Activated naive CD4-positive, alpha-beta T cell treated with Interleukin-2 at 50 U/mL for 16 hours (primary cell): Measurements from ENCODE around the gene KRTAP6-2.

Source experiments
- DNase-seq: peaks from one replicate; pipeline ENCODE4 v3.0.0-alpha.2; 2020

The KRTAP6-2 gene, protein sequence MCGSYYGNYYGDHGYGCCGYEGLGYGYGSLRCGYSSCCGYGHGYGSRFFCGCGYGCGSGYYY

DNA sequence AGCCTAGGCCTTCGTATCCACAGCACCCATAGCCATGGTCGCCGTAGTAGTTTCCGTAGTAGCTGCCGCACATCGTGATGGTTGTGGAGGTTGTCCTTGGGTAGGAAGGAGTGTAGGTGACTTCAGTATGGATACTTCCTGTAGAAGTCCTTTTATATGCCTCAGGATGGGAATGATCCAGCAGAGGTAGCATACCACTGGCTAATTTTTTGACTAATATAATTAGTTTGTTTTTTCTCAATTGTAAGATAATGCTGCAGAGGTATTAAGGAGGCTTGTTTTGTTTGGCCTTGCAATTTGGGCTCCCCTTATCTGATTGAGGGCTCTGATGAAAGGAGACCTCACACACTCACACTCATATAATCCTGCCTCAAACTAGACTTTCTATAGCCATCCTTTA lies at the start of gene KRTAP6-2:
Gene KRTAP6-2, minus strand, starts transcription at position 101 of the 400 bp plus-strand sequence. Its CDS starts 28 bp downstream, at position 73.
- DNase-seq = no peak

DNA sequence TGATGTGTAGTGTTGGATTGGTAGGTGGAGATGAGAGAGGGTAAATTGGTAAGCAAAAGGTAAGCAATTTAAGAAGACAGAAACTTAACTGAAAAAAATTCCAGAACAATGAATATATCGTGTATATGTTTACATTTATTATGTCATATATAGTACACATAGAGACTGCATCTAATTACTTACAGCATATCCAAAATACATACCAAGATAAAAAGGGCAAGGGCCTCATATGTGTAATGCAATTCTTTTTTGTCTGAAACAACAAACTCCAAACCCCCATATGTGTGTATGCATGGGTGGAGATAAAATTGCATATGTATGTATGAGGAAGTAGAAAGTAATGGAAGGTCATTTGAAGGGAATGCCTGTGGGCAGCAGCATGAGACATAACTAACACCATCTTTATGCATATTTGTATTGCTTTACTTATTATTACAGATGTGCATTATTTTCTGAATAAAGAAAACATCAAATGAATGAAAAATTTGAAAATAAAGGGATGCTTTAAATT lies 48.3 kb upstream of the KRTAP6-2 start:
- no peak for DNase-seq

DNA sequence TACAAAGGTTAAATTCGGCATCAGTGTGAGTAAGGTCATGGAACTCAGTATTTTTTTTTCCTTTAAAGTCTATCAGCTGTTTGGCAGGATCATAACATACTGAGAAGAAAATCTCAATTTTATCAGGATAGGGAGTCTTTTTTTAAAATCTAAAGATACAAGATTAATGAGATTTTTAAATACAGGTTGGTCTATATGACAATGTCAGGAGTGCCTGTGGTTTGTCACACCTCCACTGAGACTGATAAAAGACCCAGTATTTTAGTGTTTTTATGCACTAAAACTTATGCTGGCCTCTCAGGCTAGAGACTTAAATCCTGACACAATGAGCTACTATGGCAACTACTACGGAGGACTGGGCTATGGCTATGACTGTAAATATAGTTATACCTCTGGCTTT lies 43.9 kb upstream of the KRTAP6-2 start, which contains the start of gene KRTAP20-3:
Gene KRTAP20-3, plus strand, starts transcription at position 301 of the 400 bp plus-strand sequence.
- no peak for DNase-seq

DNA sequence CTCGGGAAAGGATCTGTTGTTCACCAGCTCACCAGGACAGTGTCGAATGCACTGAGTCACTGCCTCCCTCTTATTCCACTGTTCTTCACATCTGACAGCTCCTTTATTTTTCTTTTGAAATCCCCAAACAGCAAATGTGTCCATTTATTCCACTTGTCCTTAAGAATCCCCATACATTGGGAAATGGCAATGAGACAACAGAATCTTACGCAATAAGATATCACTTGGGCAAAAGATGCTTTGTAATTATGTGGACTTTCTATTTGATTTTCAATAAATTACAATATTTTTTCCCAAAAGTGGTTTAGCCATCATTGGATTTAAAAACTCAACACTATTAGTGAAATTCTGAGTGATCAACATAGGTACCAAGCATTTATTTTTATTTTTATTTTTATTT lies 40.0 kb upstream of the KRTAP6-2 start:
- DNase-seq = no peak

DNA sequence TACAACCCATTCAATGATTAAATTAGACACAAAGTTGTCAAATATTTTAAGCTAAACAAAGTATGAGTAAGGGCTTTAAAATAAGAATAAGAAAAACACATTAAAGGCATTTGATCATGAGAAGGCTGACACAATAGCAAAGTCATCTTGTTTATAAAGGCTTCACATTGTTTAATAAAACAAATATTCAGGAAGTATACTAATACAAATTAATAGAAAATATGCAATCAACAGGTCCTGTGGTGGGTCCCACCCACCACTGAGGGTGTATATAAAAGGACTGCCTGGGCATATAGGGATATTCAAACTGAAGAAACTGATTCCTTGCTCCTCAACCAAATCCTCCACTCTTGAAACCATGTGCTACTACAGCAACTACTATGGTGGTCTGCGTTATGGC lies 36.2 kb upstream of the KRTAP6-2 start, which contains the start of gene KRTAP20-2:
Gene KRTAP20-2, plus strand, starts transcription at position 301 of the 400 bp plus-strand sequence. Its CDS starts 58 bp downstream, at position 359.
- no peak for DNase-seq

DNA sequence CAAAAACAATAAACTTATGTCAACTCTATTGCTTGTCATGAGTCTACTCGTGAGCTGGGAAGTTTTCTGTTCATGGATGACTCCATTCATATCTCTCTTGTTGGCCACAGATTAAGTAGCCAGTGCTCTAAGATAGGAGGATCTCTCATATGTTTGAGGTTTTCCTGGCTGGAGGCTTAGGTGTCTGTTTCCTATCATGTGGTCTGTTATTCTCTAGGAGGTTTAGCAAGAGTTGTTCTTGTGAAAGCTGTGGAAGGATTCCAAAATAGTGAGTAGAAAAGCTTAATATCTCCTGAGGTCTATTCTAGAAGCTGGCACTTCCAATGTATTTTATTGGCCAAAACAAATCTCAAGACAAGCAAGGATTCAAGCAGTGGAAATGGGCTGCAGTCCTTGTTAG lies 30.5 kb upstream of the KRTAP6-2 start:
- DNase-seq = no peak

DNA sequence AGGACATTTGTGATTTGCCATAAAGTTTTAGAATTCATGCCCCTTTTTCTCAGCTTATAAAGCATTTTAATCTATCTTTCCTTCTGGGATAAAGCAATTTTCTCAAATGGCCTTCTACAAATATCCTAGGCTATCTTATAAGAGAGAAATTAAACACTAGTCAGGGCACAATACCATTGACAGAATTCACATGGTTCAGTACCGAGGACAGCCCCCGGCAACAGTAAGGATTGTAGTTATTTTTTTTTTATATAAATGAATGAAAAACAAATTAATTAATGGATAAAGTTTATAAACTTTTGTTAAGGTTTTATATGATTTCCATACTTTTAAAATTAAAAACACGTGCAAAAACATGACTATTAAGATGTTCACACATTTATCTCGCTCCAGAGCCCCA lies 29.4 kb upstream of the KRTAP6-2 start:
- no peak for DNase-seq

DNA sequence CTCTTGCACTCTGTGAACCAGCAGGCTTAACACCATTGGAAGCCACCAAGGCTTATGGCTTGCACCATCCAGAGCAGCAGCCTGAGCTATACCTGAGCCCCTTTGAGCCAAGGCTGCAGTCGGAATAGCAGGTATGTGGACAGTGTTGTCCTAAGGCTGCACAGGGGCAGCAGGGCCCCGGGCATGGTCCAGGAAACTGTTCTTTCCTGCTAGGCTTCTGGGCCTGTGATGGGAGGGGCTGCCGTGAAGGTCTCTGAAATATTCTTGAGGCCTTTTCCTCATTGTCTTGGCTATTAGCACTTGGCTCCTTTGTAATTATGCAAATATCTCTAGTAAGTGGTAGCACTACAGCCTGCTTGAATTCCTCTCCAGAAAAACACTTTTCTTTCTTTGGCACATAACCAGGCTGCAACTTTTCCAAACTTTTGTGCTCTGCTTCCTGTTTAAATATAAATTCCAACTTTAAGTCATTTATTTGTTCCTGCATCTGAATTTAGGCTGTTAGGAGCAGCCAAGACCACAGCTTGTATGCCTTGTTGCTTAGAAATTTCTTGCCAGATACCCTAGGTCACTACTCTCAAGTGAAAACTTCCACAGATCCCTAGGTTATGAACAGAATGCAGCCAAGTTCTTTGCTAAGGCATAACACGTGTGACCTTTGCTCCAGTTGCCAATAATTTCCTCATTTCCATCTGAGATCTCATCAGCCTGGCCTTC lies 26.9 kb upstream of the KRTAP6-2 start:
- DNase-seq = no peak

DNA sequence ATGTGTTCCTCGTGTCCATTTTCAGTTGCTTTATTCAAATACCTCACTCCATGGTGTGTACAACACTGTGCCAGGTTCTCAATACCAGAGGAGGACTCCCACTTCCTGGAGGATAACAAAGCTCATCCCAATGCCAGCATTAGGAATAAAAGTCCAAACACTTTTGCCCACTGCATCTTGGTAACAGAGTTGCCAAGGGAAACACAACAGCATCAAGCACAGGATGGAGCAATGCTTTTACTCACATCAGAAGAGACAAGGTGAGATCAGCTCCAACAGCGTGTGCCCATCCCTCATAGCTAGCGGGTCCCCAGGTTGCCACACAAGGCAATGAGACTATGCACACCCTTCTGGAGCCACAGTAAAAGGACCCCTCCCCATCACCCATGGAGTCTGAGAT lies 24.7 kb upstream of the KRTAP6-2 start:
- DNase-seq = no peak

DNA sequence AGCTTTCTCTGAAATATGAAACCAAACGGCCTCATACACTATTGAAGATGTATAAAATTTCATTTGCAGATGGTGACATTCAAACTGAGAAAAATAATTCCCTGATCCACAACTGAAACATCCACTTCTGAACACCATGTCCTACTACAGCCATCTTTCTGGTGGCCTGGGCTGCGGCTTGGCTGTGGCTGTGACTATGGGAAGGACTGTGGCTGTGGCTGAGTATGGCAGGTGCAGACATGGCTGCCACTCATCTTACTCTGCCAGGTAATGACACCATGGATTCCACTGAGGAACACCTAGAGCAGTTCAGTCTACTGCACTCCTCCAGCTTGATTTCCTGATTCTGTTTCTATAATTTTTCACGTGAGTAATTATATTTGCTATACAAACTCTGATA lies 21.8 kb upstream of the KRTAP6-2 start, which contains the start of gene KRTAP20-4:
Gene KRTAP20-4, plus strand, starts transcription at position 106 of the 400 bp plus-strand sequence.
- no peak for DNase-seq

DNA sequence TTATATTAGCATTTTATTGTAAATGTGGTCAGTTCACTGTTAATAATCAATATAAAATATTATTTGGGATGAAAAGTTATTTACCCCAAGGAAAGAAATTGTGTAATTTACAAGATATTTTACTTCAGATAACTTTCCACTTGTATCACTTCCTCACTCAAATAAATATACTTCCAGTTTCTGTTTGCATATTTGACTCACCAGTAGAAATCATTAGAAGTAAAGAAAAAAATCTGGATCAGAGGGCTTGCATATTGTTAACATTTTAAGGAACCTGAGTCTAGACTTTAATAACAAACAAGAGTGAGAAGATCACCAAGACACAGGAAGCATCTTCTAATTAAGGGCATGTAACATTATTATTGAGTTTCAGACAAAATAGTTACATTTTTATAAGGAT lies 21.4 kb upstream of the KRTAP6-2 start:
- no peak for DNase-seq

DNA sequence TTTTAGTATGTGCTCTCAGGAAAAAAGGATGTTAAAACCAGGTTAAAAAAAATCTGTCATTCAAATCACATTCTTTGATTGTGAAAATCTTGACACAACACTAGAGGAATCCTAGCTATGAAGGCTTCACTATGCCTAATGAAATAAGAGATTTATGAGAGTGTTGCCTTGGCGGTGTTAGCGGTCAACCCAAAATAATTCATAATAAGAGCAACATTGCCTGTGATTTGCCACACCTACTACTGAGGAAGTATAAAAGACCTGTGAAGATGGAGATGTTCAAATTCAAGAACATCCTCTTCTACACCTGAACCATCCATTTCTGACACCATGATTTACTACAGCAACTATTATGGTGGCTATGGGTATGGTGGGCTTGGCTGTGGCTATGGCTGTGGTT lies 17.4 kb upstream of the KRTAP6-2 start, which contains the start of gene KRTAP20-1:
Gene KRTAP20-1, plus strand, starts transcription at position 301 of the 400 bp plus-strand sequence. Its CDS starts 30 bp downstream, at position 331.
- DNase-seq = no peak

DNA sequence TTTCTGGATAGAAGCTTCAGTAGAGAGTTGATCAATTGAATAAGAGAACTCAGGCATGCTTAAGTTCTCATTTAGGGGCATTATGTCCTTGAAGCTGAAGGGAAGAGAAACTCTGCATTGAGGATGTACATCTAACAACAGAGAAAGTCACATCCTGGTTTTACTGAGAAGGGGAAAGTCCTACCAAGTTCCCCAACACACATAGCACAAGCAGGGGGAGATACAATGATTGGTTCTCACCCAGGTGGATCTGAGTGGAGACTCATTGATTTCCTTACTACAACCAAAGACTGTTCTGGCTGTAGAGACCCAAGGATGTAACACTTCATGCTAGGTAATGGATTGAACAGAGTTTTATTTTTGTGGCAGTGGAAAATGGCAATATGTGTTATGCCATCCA lies 16.5 kb upstream of the KRTAP6-2 start:
- no peak for DNase-seq

DNA sequence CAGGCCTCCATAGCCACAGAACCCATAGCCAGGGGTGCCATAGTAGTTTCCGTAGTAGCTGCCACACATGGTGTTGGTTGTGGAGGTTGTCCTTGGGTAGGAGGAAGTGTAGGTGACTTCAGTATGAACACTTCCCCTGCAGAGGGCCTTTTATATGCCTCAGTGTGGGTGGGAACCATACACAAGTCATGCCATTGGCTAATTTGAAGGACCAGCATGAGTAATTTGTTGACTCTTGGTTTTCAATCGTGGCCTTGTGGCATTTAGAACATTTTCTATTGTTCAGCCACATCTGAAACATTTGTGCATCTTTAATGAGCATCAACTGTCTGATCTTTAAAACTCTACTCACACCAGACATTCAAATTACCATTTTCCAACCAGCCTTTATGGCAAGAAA lies 15.1 kb upstream of the KRTAP6-2 start, which contains the start of gene KRTAP6-1:
Gene KRTAP6-1, minus strand, starts transcription at position 95 of the 400 bp plus-strand sequence. Its CDS starts 26 bp downstream, at position 69.
- no peak for DNase-seq

DNA sequence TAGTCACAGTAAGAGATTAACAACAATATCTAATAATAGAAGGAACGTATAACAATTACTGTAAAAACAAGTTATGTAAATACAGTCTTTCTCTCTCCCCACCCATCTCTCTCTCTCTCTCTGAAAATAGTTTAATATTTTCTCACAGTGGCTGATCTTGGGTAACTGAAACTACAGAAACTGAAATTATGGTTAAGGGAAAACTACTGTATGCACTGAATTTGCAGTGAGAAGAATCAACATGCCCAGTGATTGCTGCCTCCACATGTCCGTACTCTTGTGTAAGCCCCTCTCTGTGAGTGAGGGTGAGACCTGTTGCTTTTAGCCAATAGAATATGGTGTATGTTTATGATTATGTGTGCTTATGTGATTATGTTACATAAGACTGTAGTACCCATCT lies 13.4 kb upstream of the KRTAP6-2 start:
- no peak for DNase-seq

DNA sequence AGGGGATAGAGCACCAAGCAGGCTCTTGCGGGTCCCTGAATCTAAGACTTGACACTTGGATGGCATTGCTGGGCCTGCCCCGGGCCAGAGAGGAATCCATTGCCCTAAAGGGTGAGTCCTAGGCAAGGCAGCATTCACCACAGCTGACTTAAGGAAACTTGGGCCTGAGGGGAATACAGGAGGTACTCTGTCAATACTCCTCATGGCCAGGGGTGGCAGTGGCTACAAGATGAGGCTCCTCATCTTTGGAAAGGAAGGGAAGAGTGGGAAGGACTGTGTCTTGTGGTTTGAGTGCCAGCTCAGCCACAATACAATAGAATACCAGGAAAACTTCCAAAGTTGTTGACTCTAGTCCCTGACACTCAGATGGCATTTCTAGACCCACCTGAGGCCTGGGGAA lies 7.3 kb upstream of the KRTAP6-2 start:
- DNase-seq = no peak

DNA sequence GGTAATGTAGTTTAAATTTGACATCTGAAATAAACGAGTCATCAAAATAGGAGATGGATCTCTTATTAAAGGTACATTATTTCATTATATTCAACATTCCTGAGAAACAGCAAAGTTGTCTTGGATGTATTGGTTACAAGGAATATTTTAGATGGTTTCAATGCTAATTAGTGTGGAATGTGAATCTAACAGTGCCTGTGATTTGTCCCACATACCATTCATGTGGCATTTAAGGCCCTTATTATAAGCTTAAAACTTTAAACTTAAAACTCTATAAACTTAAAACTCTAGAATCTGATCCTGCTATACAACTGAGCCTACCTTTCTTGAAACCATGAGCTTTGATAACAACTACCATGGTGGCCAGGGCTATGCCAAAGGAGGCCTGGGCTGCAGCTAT lies 2.1 kb upstream of the KRTAP6-2 start, which contains the start of gene KRTAP22-1:
Gene KRTAP22-1, plus strand, starts transcription at position 301 of the 400 bp plus-strand sequence.
- DNase-seq = no peak

DNA sequence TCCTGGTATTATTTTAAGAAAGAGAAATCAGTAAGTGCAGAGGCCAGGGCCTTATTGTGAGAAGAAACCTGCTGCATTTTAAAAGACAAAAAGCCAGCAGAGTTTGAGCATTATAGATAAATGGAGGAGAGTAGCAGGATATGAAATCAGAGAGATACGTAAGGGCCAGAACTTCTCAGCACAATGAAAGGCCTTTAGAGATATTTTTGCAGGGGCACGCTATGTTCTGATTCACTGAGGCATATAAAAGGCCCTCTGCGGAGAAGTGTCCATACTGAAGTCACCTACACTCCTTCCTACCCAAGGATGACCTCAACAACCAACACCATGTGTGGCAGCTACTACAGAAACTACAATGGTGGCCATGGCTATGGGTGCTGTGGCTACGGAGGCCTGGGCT lies 6.6 kb downstream of the KRTAP6-2 start, which contains the start of gene KRTAP6-3:
Gene KRTAP6-3, plus strand, starts transcription at position 301 of the 400 bp plus-strand sequence. Its CDS starts 6 bp downstream, at position 307.
- DNase-seq = no peak

DNA sequence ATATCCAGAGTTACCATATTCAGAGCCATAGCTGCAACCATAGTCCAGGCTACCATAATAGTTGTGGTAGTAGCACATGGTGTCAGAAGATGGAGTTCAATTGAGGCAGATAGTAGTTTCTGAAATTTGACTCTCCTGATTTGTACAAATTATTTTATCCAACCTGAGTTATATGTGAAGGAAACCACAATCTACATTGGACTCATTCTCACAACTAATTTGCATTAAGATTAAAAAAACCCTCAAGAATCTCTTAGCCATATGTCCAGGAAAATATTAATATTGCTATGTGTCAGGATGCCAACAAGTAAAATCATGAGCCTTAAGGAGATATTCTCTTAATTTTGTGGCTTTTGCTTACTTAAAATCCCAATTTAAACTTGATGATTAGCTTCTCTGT lies 8.4 kb downstream of the KRTAP6-2 start, which contains the start of gene KRTAP22-2:
Gene KRTAP22-2, minus strand, starts transcription at position 101 of the 400 bp plus-strand sequence.
- DNase-seq = no peak

DNA sequence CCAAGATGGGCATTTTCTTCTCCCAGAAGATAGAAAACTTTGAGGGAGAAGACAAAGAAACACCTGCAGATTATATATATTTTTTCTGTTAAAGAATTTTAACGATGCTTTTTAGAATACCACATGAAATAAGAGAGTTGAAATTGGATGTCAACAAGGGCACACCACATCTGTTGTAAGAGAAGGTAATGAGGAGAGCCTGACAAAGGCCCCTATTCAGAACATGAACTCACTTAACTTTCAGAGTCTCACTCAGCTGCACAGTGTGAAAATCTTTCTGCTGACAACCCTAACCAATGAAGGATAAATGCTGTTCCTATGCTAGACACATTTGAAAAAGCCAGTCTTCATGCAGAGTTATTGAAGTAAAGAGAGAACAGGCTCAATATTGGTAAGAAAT lies 15.8 kb downstream of the KRTAP6-2 start:
- no peak for DNase-seq

DNA sequence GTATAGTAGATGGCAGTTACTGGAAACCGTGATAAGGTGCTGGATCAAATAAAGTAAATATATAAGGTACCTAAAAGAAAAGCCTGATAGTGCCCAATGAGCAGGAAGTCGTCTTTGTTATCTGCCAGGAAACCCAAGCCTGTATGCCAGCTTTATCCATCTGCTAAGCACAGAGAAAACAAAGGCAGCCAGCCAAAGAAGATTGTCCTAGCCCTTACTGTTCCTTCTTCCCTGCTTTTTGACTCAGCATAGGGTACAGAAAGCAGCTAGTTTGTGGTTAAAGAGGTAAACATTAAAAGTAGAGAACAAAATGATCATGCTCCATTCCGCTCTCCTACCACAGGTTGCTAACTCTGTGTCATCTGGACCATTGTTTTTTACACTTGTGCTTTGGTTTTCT lies 18.6 kb downstream of the KRTAP6-2 start:
- DNase-seq = no peak

DNA sequence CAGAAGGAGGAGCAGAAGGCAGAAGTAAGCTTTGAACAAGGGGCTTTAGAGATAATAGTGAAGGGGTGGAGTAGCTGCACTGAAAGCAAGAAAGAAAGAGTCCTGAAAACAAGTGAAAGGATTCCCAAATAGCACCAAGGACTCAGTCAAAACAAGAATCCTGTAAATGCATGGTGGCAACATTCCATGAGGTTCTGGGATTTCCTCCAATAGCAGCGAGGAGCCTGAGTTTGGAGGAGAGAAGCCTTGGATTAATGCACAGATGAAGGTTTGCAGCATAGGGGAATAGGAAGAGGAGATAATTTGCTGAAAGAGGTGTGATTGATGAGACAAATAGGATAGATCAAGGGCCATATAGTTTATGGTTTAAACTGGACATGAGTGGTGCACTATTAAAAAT lies 19.4 kb downstream of the KRTAP6-2 start:
- no peak for DNase-seq

DNA sequence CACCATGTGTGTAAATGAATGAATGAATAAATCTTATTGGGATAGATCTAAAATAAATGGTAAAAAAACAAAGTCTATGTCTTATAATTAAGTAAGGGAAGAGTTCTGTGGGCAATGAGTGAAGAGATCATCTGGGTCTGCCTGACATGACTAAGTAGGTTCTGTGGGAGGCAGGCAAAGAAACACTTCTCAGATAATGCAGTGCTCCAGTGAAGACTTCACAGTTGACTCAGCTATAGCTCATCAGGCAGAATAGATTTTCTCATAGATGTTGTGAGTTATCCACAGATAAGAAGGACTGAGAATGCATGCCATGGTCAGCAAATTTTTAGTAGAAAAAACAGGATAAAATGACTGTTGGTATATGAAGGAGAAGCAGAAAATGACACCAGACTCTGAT lies 20.9 kb downstream of the KRTAP6-2 start:
- no peak for DNase-seq

DNA sequence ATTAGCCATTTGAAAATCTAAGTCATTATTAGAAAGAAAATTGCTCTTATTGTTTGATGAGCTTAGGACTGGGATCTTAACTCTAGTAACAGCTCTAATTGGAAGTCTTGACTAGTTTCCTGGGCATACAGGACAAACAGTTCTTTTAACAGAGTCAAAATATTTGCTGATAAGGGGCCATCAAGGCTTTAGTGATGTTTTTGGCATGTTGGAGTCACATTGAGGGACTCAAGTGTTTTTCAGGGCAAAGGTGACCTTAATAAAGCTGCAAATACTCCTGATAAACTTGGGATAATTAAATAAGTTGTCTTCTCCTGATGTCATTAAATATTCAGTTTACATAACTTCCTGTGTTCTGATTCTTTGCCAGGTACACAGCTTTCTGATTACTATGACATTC lies 31.1 kb downstream of the KRTAP6-2 start:
- no peak for DNase-seq
